ENCODE data around the gene ABCB8.

DNA sequence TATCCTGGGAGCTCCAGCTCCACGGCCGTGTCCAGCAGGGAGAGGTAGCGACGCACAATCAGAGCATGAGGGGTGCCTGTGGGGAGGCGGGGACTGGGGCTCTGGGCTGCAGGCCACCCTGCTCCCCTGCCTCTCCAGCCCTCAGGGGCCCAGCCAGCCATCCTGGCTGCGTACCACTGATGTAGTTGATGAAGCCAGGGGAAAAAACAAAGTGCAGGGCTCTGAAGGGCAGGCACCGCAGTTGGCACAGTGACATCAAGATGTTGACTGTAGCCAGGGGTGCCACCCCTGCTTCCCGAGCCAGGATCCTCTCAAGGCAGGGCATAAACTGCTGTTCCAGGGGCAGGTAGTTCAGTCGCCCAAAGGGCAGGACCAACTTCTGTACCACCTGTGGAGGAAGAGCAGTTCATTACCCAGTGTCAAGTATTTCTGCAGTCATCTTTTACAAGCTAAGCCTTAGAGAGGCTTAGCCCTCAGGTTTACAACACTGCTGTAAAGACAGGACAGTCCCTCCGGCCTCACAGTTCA lies 49.5 kb downstream of the ABCB8 start:
- TF ChIP-seq EP300 (IDR thresholded peaks at IDR 0.05) = no peak
- TF ChIP-seq POLR2A (IDR thresholded peaks at IDR 0.05) = no peak
- TF ChIP-seq POLR2AphosphoS5 (IDR thresholded peaks at IDR 0.05) = no peak
- TF ChIP-seq, protein P1, sequence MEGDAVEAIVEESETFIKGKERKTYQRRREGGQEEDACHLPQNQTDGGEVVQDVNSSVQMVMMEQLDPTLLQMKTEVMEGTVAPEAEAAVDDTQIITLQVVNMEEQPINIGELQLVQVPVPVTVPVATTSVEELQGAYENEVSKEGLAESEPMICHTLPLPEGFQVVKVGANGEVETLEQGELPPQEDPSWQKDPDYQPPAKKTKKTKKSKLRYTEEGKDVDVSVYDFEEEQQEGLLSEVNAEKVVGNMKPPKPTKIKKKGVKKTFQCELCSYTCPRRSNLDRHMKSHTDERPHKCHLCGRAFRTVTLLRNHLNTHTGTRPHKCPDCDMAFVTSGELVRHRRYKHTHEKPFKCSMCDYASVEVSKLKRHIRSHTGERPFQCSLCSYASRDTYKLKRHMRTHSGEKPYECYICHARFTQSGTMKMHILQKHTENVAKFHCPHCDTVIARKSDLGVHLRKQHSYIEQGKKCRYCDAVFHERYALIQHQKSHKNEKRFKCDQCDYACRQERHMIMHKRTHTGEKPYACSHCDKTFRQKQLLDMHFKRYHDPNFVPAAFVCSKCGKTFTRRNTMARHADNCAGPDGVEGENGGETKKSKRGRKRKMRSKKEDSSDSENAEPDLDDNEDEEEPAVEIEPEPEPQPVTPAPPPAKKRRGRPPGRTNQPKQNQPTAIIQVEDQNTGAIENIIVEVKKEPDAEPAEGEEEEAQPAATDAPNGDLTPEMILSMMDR (IDR thresholded peaks at IDR 0.05) = no peak

Data from upper lobe of left lung (tissue), 4 donors.